Ureter (tissue), 1 donor: Measurements from ENCODE around the gene HMCN2. TPM values are rescaled to one million over a fixed set of nuclear protein-coding genes. Genes with fewer than 3 reads are reported as not detected.
"Not testable (repeated sequence)": the region's sequence is repeated elsewhere in the genome, so short reads cannot be mapped to it uniquely, and the experiment has no call there.

ENCODE experiments used
- DNase-seq: peaks from one replicate; pipeline ENCODE4 v3.0.0-alpha.2; 2020; ENCODE audit warnings: low spot score
- total RNA-seq: library from RNA; stranded (reverse); gene quantifications from one replicate; pipeline ENCODE4 v1.2.4, GENCODE V29; 2023
- donor health status: DM: yes; HTN: yes; CAD: no.

Gene HMCN2
- total RNA-seq, 1 donor from 2014 or later = 9.5 TPM

- no peak for DNase-seq
Measured at GRCh38 chr9:130431536-130432303, 166.2 kb downstream of the HMCN2 start.

DNA sequence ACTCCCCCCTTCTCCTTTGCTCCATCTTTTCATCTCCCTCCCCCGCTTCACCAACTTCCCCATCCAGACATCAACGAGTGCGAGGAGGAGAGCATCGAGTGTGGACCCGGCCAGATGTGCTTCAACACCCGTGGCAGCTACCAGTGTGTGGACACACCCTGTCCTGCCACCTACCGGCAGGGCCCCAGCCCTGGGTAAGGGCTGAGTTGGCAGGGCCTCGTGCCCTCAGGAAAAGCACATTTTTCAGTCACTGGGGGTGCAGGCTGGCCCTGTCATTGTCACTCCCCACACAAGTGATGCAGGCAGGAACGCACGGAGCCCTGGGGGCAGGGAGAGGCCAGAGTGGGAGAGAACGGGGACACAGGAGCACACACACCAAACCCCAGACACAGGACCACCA is 166.8 kb downstream of the HMCN2 start:
- DNase-seq = no peak

GRCh38 chr9:130432796-130433167 is 167.2 kb downstream of the HMCN2 start:
- no peak for DNase-seq

- no peak for DNase-seq
Measured at GRCh38 chr9:130433168-130433946, 167.8 kb downstream of the HMCN2 start.

DNA sequence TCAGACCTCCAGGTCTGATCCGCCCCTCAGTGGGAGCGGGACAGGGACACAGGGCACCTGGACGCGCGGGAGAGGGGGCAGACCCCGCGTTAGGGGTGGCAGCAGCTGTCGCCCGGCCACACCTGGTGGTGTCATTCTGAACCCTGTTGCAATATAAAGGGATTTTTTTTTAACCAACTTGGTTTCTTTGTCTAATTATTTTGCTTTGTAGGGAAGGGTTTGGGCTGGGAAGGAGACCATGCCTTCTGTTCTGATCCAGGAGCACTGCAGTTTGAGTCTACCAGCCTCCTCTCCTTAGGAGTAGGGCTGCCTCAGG is 168.3 kb downstream of the HMCN2 start:
- no peak for DNase-seq

DNA sequence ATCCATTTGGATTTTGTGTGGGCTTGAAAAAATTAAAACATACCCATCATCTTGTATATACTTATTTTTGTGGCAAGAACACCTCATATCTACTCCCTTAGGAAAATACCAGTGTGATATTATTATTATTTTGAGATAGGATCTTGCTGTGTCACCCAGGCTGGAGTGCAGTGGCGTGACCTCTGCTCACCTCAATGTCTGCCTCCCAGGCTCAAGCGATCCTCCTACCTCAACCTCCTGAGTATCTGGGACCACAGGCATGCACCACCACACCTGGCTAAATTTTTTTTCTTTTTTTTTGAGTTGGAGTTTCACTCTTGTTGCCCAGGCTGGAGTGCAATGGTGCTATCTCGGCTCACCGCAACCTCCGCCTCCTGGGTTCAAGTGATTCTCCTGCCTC is 169.1 kb downstream of the HMCN2 start:
- DNase-seq = not testable (repeated sequence)

- no peak for DNase-seq
Measured at GRCh38 chr9:130437011-130437789, 171.6 kb downstream of the HMCN2 start.

- DNase-seq = no peak
Measured at GRCh38 chr9:130438382-130438981, 172.9 kb downstream of the HMCN2 start.

- DNase-seq = no peak
Measured at GRCh38 chr9:130441031-130441430, 175.5 kb downstream of the HMCN2 start.

GRCh38 chr9:130442746-130443455 is 177.3 kb downstream of the HMCN2 start:
- DNase-seq = no peak

DNA sequence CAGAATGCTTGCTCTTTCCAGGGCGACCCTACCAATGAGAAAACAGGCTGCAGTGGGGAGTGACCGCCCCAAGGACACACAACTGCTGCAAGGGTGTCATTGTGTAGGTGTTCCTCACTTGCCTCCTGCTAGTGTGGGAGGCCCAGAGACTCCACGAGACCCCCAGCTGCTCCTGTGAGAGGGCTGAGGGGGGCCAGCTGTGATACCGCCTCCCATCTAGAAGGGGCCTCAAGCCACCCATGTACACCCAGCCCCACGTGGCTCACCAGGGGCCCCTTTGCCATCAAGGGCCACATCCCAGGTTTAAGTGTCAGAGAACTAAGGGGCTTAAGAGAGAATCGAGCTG is 177.9 kb downstream of the HMCN2 start:
- DNase-seq = no peak

DNA sequence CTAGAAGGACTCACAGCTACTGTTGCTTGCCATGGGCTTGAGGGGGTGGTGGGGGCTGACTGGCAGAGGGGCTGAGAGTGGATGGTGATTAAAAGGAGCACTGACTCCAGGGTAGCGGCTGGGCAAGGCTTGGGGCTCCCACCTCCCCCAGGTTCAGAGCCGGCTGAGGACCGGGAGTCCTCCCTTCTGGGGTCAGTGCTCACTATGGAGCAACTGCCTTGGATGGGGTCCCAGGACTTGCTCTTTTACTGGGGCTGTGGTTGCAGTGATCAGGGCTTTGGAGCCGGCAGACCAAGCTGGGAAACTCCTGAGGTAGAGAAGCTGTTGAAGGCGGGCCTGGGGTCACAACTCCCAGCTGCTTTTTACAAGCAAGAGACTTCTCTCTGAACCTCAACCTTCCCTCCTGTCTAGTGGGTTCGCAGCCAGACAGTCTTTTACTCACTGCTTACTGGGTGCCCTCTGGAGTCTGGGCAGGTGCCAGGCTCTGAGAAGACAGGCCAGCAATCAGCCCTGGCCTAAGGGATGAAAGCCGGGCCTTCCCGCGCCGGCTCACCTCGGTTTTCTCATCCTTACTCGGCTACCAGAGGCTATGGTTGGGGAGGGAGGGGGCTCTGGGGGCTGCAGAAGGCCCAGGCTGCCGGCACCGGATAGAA is 178.4 kb downstream of the HMCN2 start:
- no peak for DNase-seq

DNA sequence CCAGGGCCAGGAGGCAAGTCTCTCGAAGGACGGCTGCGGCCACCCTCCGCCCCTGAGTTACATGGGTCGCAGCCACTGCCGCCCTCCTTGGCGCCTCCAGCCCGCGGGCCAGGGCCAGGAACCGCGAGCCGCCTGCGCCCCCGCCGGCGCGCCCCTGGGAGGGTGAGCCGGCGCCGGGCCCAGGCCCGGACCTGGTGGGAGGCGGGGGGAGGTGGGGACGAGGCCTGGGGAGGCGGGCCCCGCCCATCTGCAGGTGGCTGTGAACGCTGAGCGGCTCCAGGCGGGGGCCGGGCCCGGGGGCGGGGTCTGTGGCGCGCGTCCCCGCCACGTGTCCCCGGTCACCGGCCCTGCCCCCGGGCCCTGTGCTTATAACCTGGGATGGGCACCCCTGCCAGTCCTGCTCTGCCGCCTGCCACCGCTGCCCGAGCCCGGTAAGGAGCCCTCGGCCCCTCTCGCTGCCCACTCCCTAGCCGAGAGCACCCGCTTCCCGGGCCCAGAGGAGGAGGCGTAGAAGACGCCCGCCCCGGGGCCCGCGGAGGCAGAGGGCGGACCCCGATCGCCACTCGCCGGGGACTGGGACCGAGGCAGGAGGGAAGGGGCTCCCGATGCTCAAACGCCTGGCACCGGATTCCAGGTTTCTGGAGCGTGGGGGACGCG is 179.1 kb downstream of the HMCN2 start, which contains the start of gene ASS1:
Gene ASS1, plus strand, starts transcription at position 397 of the 657 bp plus-strand sequence. CDS start 7,268 bp downstream, outside the sequence.
- DNase-seq = peak; percentile 80

DNA sequence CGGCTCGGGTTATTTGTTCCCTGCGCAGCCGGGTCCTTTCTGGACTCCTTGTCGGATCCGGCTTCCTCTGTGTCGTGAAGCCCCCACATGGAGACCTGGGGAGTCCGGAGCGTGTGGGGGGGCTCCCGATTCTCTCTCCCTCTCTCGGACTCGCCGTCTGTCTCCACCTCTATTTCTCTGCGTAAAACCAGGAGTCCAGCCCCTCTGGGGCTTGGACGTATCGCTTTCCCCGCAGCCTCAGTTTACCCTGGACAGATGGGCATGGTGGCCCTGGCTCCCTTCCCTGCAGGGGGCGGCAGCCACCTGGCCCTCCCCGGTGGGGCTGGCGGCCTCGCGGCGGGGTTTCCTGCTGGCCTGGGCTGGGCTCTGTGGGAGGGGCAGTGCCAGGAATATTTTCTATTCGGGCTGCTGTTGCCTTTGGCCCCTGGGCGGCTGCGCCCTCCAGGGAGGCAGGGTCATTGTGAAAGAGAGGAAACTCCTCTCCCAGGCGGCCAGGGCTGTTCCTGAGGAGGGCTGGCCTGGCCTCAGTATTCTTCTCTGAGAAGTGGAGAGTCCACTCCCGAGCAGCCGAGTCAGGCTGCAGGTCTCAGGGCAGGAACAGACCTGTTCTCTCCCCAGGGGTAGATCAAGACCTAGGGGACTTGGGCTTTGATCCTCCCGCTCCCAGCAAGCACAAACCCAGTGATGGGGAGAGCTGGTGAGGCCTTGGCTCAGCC is 179.9 kb downstream of the HMCN2 start:
- no peak for DNase-seq

GRCh38 chr9:130446101-130446861 is 180.7 kb downstream of the HMCN2 start:
- peak; percentile 83 for DNase-seq

DNA sequence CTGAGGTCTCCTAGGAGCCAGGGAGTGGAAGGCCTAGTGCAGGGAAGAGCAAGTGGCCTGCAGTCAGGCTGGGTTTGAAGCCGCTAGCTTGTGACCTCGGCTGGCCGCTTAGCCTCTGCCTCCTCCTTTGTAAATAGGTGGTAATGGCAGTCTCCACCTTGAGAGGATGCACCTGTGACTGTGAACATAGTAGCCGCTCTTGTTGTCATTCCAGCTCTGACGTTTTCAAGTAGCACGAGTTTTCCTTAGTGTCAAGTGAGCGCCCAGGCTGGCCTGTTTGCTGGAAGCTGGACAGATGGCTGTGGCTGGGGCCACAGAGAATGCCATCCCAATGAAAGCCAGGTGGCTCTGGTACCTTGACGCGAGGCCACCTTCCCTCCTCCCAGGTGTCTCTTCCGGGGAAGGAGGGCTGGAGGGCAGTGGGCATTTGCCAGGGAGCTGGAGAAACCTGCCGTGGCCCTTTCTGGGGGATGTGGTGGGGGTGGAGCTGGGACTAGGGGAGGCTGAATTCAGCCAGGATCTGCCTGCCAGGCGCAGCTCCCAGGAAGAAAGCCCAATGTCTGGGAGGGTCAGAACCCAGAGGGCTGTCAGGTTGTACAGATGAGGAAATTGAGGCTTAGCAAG is 181.7 kb downstream of the HMCN2 start:
- no peak for DNase-seq

- DNase-seq = no peak
Measured at GRCh38 chr9:130448035-130448624, 182.6 kb downstream of the HMCN2 start.
